ENCODE data around the gene RP9. TPM values are rescaled to one million over a fixed set of nuclear protein-coding genes. Genes with fewer than 3 reads are reported as not detected.

The RP9 gene
- total RNA-seq, 1 donor from 2014 or later, result 18.6 TPM

GRCh38 chr7:33128990-33129805 lies 20.0 kb upstream of the RP9 start, which contains the start of gene BBS9:
Gene BBS9 (plus strand): TSS chr7:33129564. CDS start chr7:33146253, 16,689 bp downstream.
- Mint-ChIP-seq H3K27ac (peak within 1 kb of the TSS; percentile 83), H3K27me3 (ENCODE audit: low read depth) (no peaks in the 10 kb centered on the region), H3K4me3 (ENCODE audit: low read depth) (peak within 1 kb of the TSS; percentile 96), H3K9me3 (no peaks in the 10 kb centered on the region), H3K4me1 (ENCODE audit: low read depth) (peaks cover 19% of the 10 kb centered on the region), H3K36me3 (ENCODE audit: low read depth) (no peaks in the 10 kb centered on the region)
- intact Hi-C loops (cut with micrococcal nuclease), result loop anchor here (1.0 to 2.0 kb wide), 4 partner anchors 20 to 634 kb away; partner anchors contain the start of genes AVL9 and RP9
- peak; percentile 89 for DNase-seq (ENCODE audit: low spot score)

DNA sequence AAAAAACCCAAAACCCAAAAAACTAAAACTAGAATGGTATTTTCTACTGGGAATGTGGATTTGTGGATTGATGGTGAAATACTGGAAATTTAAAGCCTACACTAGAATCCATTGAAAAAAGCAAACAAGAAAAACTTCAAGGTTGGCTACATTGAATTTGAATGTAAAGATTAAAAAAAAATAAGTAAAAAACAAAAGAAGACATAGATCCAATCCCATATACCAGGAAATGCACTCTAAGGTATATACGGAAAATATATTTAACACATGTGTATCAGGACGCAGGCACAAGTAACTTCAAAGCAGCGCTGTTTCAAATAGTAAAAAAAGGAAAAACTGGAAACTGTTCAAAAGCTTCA lies 19.4 kb upstream of the RP9 start:
- no peaks in the 10 kb centered on the region for H3K27me3 Mint-ChIP-seq (ENCODE audit: low read depth)
- H3K27ac Mint-ChIP-seq, result peak overlapping the region; percentile 83
- H3K36me3 Mint-ChIP-seq (ENCODE audit: low read depth), result no peaks in the 10 kb centered on the region
- H3K9me3 Mint-ChIP-seq, result no peaks in the 10 kb centered on the region
- intact Hi-C loops (cut with micrococcal nuclease), result loop anchor here (2.0 kb wide), 2 partner anchors 236 to 634 kb away; partner anchors contain the start of gene AVL9
- H3K4me1 Mint-ChIP-seq (ENCODE audit: low read depth), result peaks cover 19% of the 10 kb centered on the region
- H3K4me3 Mint-ChIP-seq (ENCODE audit: low read depth), result peak overlapping the region; percentile 96
- DNase-seq (ENCODE audit: low spot score), result no peak

GRCh38 chr7:33127085-33127484 lies 17.9 kb upstream of the RP9 start:
- intact Hi-C loops (cut with micrococcal nuclease), result no loop called here
- H3K36me3 Mint-ChIP-seq (ENCODE audit: low read depth), result no peaks in the 10 kb centered on the region
- H3K9me3 Mint-ChIP-seq, result no peaks in the 10 kb centered on the region
- no peak for DNase-seq (ENCODE audit: low spot score)
- H3K4me3 Mint-ChIP-seq (ENCODE audit: low read depth), result no peak overlapping the region
- H3K4me1 Mint-ChIP-seq (ENCODE audit: low read depth), result peaks cover 18% of the 10 kb centered on the region
- H3K27ac Mint-ChIP-seq, result no peak overlapping the region
- no peaks in the 10 kb centered on the region for H3K27me3 Mint-ChIP-seq (ENCODE audit: low read depth)

GRCh38 chr7:33118383-33118782 lies 9.2 kb upstream of the RP9 start:
- DNase-seq (ENCODE audit: low spot score), result no peak
- Mint-ChIP-seq H3K27ac (no peak overlapping the region), H3K4me1 (ENCODE audit: low read depth) (no peaks in the 10 kb centered on the region), H3K4me3 (ENCODE audit: low read depth) (no peak overlapping the region), H3K36me3 (ENCODE audit: low read depth) (no peaks in the 10 kb centered on the region), H3K27me3 (ENCODE audit: low read depth) (peaks cover 43% of the 10 kb centered on the region), H3K9me3 (peaks cover 8% of the 10 kb centered on the region)
- intact Hi-C loops (cut with micrococcal nuclease), result loop anchor here (1.0 kb wide), 1 partner anchor 8 kb away; no protein-coding TSS in a partner anchor

DNA sequence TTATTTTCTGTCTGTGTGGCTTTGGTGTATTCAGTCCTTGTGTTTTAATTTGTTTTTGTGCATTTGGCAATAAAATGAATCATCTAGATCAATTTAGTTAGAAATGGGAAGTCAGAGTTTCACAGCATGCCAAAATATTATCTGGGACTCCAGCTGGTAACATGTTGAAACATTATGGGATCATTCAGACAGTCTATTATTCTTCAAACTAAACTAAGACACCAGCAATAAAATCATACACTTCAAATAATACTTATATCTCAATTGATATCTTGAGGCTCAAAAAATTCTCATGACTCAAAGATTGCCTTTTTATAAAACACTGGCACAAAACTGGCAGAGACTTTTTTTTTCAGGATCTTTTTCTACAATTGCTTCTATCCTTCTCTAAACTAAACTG lies 5.8 kb upstream of the RP9 start:
- intact Hi-C loops (cut with micrococcal nuclease), result no loop called here
- no peak for DNase-seq (ENCODE audit: low spot score)
- H3K36me3 Mint-ChIP-seq (ENCODE audit: low read depth), result no peaks in the 10 kb centered on the region
- H3K27me3 Mint-ChIP-seq (ENCODE audit: low read depth), result peaks cover 54% of the 10 kb centered on the region
- H3K4me3 Mint-ChIP-seq (ENCODE audit: low read depth), result no peak overlapping the region
- peaks cover 8% of the 10 kb centered on the region for H3K9me3 Mint-ChIP-seq
- no peak overlapping the region for H3K27ac Mint-ChIP-seq
- peaks cover 1% of the 10 kb centered on the region for H3K4me1 Mint-ChIP-seq (ENCODE audit: low read depth)

DNA sequence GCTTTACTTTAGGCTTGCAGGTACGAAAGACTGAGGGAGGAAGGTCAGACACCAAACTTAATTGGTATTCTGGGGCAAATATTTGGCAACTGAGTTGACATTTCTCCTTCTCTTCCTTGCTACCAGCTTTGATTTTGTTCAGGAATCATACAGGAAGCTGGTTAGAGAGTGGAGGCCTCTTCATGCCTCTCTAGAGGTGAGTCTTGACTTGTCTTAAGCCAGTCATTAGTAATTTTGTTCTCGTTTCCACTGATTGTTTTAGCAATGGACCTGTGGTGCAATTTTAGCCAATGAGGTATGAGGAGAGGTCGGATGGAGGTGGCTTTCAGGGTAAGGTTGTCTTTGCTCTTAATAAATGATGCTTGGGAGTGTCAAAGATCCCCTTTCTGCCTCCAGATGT lies 2.4 kb upstream of the RP9 start:
- Mint-ChIP-seq H3K36me3 (ENCODE audit: low read depth) (no peaks in the 10 kb centered on the region), H3K27me3 (ENCODE audit: low read depth) (peaks cover 39% of the 10 kb centered on the region), H3K4me1 (ENCODE audit: low read depth) (peaks cover 20% of the 10 kb centered on the region), H3K9me3 (no peaks in the 10 kb centered on the region), H3K27ac (no peak overlapping the region), H3K4me3 (ENCODE audit: low read depth) (no peak overlapping the region)
- DNase-seq (ENCODE audit: low spot score), result no peak
- intact Hi-C loops (cut with micrococcal nuclease), result no loop called here

DNA sequence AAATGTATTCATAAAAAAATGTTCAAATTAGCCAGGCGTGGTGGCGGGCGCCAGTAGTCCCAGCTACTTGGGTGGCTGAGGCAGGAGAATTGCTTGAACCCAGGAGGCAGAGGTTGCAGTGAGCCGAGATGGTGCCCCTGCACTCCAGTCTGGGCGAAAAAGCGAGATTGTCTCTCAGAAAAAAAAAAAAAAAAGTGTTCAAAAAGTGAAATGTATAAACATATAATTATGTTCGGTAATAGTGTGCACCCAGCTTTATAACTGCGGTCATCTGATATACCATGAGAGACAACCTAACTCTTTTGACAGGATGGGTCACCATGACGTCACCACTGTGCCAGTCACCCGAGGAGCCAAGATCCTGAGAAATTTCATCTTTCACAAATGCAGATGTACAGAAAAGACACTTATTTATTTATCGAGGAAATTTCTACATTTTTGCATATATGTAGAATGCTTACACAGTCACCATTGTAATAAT lies 594 bp upstream of the RP9 start:
- intact Hi-C loops (cut with micrococcal nuclease), result loop anchor here (1.0 to 10.0 kb wide), 9 partner anchors 9 to 617 kb away; partner anchors contain the start of genes BBS9, FKBP9 and LSM5
- Mint-ChIP-seq H3K27me3 (ENCODE audit: low read depth) (peaks cover 27% of the 10 kb centered on the region), H3K9me3 (no peaks in the 10 kb centered on the region), H3K27ac (no peak overlapping the region), H3K36me3 (ENCODE audit: low read depth) (no peaks in the 10 kb centered on the region), H3K4me3 (ENCODE audit: low read depth) (peak overlapping the region; percentile 52), H3K4me1 (ENCODE audit: low read depth) (peaks cover 23% of the 10 kb centered on the region)
- DNase-seq (ENCODE audit: low spot score), result no peak

DNA sequence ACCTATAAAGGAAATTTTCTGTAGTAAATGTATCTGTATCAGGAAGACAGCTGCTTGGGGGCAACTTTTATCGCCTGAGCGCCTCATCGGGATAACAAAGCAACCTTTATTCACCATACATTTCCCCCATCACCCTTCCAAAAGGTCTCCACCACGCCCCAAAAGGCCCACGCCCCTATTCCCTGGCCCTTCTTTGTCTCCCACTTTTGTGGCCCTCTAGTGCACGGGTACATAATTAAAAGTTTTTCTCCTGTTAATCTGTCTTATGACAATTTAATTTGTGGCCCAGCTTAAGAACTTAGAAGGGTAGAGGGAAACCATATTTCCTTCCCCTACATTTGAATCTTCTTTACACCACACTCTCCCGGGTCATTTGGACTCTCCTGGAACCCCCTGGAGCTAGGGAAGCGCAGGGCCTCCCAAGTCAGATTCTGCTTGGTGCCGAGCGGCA lies 625 bp downstream of the RP9 start:
- H3K27ac Mint-ChIP-seq, result peak overlapping the region; percentile 65
- peaks cover 28% of the 10 kb centered on the region for H3K4me1 Mint-ChIP-seq (ENCODE audit: low read depth)
- H3K4me3 Mint-ChIP-seq (ENCODE audit: low read depth), result peak overlapping the region; percentile 90
- H3K36me3 Mint-ChIP-seq (ENCODE audit: low read depth), result peaks cover 4% of the 10 kb centered on the region
- peaks cover 21% of the 10 kb centered on the region for H3K27me3 Mint-ChIP-seq (ENCODE audit: low read depth)
- H3K9me3 Mint-ChIP-seq, result no peaks in the 10 kb centered on the region
- intact Hi-C loops (cut with micrococcal nuclease), result loop anchor here (1.0 to 10.0 kb wide), 9 partner anchors 21 to 616 kb away; partner anchors contain the start of genes BBS9, FKBP9, KBTBD2 and LSM5
- DNase-seq (ENCODE audit: low spot score), result no peak

DNA sequence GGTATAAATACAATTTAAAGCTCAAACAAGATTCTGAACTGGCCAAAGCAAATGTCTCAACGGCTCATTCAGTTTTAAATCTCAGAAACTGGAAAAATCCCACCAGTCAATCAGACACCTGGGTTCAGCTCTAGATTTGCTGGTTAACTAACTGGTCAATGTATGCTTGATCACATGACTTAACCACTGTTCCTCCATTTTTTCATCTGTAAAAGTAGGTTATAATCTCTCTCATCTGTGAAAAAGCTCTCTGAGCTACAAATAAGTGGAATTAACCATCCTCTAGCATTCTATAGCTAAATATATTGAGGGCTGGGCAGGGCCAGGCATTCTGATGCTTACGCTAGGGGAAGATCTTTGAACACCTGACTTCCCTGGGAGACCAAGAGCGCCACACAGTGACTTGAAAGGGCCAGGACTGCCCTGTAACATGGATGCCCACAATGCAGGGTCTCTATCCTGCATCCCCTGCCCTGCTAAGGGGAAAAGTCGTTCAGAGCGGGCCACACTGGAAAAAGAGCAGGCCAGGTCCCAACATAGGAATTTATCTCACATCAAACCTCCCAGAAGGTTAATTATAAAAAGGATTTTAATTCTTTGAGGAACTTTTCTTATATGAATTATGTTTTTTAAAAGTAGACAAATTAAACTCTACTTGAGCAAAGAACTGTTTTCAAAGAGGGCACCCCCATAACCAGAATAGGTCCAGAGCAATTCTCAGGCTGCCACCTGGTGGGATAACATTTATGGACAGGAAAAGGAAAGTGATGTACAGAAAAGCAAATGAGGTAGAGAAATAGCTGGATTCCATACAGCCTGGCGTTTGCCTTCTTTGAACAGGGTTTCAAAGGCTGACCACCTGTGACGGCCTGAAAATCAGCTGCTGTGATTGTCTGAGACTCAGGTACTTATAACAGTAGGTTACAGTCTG lies 1.8 kb downstream of the RP9 start:
- peak; percentile 27 for DNase-seq (ENCODE audit: low spot score)
- intact Hi-C loops (cut with micrococcal nuclease), result loop anchor here (1.0 to 10.0 kb wide), 6 partner anchors 150 to 615 kb away; partner anchors contain the start of genes FKBP9, KBTBD2 and LSM5
- Mint-ChIP-seq H3K36me3 (ENCODE audit: low read depth) (peaks cover 12% of the 10 kb centered on the region), H3K27me3 (ENCODE audit: low read depth) (peaks cover 16% of the 10 kb centered on the region), H3K9me3 (no peaks in the 10 kb centered on the region), H3K4me1 (ENCODE audit: low read depth) (peaks cover 28% of the 10 kb centered on the region), H3K27ac (peak overlapping the region; percentile 49), H3K4me3 (ENCODE audit: low read depth) (peak overlapping the region; percentile 90)

DNA sequence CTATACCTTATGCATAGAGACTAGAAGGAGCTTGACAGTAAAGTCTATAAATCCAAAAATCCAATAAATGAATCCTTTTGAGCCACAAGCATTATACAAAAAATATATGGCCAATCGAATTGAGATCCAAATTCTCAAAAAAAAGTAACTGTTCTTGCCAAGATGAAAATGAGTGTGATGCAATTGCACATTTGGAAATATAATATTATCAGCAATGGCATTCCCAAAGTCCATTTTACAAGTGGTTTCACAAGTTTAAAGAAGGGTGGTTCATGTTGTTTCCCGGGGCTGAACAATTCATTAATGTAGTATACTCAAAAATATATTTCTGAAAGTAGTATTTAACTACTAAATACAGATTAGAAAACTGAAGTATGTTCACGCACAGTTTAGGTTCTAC lies 7.3 kb downstream of the RP9 start:
- Mint-ChIP-seq H3K9me3 (no peaks in the 10 kb centered on the region), H3K36me3 (ENCODE audit: low read depth) (peaks cover 40% of the 10 kb centered on the region), H3K4me1 (ENCODE audit: low read depth) (peaks cover 10% of the 10 kb centered on the region), H3K4me3 (ENCODE audit: low read depth) (no peak overlapping the region), H3K27me3 (ENCODE audit: low read depth) (no peaks in the 10 kb centered on the region), H3K27ac (no peak overlapping the region)
- intact Hi-C loops (cut with micrococcal nuclease), result loop anchor here (10.0 kb wide), 1 partner anchor 337 kb away; no protein-coding TSS in a partner anchor
- no peak for DNase-seq (ENCODE audit: low spot score)

GRCh38 chr7:33100770-33101169 lies 8.4 kb downstream of the RP9 start:
- Mint-ChIP-seq H3K4me1 (ENCODE audit: low read depth) (peaks cover 5% of the 10 kb centered on the region), H3K27me3 (ENCODE audit: low read depth) (no peaks in the 10 kb centered on the region), H3K27ac (no peak overlapping the region), H3K9me3 (no peaks in the 10 kb centered on the region), H3K4me3 (ENCODE audit: low read depth) (no peak overlapping the region), H3K36me3 (ENCODE audit: low read depth) (peaks cover 51% of the 10 kb centered on the region)
- DNase-seq (ENCODE audit: low spot score), result no peak
- intact Hi-C loops (cut with micrococcal nuclease), result loop anchor here (10.0 kb wide), 1 partner anchor 336 kb away; no protein-coding TSS in a partner anchor
